HG03045 (cell line): Measurements from ENCODE around the gene AZIN2.
"Not testable (repeated sequence)": the region's sequence is repeated elsewhere in the genome, so short reads cannot be mapped to it uniquely, and the experiment has no call there.

Source experiments
- ATAC-seq: cut with Tn5 transposase; IDR thresholded peaks from one replicate; pipeline ENCODE4 v1.9.1; 2021; ENCODE audit warnings: mild to moderate bottlenecking, moderate library complexity; ENCODE audit not compliant: unreplicated experiment

AZIN2 gene

DNA sequence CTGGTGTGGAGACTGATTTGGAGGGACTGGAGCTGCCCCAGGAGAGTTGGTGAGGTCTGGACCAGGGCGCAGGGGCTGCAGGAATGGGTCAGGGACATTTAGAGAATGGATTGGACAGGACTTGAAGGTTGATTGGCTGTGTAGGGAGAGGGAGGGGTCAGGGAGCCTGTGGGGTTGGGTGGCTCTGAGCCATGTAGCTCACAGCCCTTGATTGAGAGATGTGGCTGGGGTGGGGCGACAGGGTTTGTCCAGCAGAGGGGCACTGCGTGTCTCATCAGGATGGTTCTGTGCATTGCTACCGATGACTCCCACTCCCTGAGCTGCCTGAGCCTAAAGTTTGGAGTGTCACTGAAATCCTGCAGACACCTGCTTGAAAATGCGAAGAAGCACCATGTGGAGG lies 12.1 kb downstream of the AZIN2 start:
- ATAC-seq = no peak

DNA sequence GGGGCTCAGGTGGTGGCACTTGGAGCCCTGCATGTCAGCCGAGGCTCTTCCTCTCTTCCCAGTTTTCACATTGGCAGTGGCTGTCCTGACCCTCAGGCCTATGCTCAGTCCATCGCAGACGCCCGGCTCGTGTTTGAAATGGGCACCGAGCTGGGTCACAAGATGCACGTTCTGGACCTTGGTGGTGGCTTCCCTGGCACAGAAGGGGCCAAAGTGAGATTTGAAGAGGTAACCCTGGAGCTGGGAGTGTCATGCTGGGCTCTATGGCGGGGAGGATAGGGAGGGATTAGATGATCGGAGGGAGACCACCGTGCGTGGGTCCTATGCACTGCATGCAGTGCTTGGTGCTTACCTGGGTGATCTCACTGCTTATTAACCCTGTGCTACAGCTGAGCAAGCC lies 13.5 kb downstream of the AZIN2 start:
- ATAC-seq = no peak

DNA sequence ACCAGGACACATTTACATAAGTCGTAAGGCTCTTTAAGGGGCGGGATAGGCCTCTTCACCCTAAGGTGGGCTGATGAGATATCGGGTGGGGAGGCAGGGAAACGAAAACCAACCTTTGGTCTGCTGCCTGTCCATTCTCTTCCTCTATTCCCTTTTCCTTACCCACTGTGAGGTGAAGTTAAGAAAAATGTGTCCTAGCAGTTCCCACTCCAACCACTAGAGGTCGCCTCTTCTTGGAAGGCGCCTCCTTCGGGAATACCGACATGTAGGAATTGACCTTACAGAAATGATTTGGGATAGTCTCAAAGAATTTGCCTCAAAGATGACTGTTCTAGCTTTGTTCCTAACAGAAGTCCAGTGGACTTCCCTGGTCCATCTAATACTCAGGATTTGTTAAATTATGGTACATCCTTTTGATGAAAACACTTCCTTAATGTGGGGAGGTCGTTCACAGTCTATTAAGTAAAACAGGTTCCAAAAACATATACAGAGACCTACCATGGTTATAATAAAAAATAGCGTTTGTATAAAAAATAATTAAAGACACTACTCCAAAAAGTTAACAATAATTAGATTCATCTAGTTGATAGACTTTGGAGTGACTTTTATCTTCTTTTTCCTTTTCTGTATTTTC lies 14.1 kb downstream of the AZIN2 start:
- ATAC-seq = no peak

DNA sequence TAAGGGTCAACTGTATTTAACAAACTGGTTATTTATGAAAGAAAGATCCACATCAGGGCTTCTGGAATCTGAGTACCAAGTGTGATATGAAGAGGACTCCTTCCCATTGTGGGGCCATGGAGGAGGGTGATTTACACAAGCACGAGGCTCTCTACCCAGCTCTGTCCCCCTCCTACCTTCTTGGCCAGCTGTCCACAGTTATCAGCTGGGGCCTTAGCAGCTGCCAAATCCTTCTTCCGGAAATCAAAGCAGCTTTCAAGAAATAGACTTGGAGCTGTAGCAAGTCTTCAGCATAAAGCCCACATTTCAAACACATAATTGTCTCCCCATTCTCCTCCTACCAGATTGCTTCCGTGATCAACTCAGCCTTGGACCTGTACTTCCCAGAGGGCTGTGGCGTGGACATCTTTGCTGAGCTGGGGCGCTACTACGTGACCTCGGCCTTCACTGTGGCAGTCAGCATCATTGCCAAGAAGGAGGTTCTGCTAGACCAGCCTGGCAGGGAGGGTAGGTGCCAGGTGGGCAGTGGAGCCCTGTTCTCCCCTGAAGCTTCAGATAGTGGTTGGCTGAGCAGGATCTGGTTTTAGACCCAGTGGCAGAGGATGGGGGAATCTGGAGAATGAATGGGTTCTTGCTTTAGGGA lies 15.5 kb downstream of the AZIN2 start:
- no peak for ATAC-seq

DNA sequence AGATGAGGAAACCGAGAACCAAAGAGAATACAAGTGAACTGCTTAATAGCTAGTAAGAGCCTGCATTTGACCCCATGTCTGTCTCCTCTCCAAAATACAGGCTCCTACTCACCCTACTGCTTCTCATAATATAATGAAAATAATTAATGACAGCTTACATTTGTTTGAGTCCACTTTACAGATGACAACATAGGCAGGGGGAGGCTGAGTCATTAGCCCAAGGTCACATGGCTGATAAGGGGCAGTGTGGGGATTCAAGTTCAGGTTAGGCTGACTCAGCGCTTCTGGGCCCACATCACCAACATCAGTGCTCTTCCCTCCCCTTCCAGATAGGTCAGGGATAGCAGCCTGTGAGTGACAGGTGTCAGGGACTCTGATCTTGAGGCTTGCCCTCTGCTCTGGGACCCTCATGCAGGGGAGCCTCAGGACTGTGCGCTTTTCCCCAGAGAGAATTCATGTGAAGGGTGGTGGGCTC lies 16.2 kb downstream of the AZIN2 start:
- ATAC-seq = no peak

DNA sequence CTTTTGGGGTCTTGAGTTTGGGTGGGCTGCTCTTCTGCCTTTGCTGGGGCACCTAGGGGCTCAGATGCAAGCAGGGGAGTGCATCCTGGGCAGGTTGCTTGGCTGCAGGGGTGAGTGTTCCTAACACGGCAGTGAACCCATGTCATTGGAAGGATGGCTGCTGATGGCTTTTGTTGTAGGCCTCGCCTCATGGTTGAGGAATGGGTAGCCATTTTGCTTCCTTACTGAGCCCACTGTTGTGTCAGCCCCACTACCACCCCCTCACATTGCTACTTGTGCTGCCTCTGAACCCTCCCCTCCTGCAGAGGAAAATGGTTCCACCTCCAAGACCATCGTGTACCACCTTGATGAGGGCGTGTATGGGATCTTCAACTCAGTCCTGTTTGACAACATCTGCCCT lies 16.8 kb downstream of the AZIN2 start:
- no peak for ATAC-seq

DNA sequence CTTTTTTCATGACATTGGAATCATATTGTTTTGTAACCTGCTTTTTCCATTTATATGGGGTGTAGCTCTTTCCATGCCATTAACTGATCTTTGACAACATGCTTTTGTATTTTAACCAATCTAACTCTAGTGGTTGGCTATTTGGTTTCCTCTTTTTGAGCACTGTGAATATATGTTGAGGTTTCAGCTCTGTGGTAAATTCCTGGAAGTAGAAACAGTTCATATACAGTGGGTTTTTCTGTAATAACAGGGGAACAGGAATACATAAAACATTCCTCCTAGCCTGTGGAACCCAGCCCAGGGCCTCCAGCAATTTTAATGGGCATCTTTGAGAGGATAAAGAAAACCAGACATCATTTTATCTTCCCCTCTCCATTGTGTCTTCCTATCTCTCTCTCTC lies 17.4 kb downstream of the AZIN2 start:
- ATAC-seq = no peak

DNA sequence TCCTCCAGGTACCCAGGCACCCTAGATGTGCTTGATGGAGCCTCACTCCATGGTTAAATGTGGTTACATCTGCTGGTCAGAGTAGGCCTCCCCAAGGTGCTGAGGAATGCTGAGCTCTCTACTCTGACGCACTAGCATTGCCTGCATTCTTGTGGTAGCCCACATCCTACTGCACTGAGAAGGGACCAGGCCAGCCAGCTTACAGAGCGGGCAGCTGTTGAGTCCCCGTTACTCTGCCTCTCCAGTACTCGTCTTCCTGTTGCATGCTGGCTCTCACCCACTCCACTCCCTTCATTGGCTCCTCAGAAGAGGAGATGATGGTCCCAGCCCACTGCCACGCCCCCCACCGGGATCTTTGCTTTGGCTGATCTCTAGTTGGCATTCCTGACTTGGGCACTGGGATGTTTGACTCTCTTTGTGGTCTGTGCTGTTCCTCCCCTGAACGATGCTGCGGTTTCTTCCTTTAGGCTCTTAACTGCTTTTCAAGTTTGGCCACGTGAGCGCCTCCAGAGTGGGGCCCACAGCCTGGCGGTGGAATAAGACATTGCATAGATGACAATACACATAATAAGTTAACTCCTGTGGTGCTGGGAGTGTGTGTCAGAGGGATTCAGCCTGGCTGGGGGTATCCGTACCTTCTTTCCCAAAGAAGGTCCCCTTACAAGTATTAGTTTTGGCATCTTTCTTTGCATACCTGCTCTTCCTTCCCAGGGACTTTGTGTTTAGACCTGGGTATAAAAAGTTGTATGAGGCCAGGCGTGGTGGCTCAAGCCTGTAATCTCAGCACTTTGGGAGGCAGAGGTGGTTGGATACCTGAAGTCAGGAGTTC lies 18.6 kb downstream of the AZIN2 start:
- no peak for ATAC-seq

DNA sequence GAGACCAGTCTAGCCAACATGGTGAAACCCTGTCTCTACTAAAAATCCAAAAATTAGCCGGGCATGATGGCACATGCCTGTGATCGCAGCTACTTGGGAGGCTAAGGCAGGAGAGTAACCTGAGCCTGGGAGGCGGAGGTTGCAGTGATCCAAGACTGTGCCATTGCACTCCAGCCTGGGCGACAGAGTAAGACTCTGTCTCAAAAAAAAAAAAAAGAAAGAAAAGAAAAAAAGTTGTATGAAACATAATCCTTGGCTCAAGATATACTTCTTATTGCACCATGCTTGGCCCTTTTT lies 19.1 kb downstream of the AZIN2 start:
- not testable (repeated sequence) for ATAC-seq

DNA sequence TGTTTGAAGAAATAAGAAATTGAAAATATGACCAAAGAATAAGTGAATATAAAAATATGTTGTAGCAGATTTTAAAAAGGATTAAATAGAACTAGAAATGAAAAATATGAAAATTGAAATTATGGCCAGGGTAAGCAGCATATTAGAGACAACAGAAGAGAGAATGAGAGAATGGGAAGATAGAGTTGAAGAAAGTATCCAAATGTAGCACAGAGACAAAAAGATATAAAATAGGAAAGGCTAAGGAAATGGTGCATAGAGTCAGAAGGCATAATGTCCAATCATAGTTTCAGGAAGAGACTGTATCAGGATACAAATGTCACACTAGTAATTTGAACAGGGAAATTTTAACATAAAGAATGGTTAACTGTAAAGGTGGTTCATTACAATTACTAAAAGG lies 29.5 kb downstream of the AZIN2 start:
- ATAC-seq = no peak

DNA sequence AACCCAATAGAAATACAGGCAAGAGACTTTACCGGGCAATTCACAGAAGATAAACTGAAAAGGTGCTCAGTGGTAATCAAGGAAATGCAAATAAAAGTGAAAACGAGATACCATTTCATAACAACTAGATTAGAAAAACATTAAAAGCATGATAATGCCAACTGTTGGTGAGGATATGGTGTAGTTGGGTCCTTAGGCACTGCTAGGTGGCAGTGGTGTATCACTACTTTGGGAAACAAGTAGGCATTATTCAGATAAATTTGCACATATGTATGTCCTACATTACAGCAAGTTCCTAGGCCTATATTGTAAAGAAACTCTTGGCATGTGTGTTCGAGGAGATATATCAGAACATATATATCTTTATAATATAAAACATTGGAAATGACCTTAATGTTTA lies 31.0 kb downstream of the AZIN2 start:
- ATAC-seq = no peak

DNA sequence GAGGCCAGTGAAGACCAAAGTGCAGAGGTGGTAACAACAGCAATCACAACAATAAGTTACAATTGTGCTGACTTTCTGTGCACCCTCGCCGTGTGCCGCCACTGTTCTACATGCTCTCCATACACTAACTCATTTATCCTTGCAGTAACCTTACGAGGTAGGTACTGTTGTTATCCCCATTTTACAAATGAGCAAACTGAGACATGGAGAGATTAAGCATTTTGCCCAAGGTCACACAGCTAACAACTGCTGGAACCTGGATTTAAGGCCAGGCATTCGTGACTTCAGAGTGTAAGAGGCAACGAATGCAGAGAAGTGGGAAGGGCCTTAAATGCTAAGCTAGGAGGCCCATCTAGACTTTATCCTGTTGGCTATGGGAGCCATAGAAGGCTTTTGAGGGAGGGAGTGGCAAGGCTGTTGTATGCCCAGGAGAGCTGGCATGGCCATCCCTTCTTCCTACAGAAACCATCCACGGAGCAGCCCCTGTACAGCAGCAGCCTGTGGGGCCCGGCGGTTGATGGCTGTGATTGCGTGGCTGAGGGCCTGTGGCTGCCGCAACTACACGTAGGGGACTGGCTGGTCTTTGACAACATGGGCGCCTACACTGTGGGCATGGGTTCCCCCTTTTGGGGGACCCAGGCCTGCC lies 36.6 kb downstream of the AZIN2 start:
- ATAC-seq = no peak

DNA sequence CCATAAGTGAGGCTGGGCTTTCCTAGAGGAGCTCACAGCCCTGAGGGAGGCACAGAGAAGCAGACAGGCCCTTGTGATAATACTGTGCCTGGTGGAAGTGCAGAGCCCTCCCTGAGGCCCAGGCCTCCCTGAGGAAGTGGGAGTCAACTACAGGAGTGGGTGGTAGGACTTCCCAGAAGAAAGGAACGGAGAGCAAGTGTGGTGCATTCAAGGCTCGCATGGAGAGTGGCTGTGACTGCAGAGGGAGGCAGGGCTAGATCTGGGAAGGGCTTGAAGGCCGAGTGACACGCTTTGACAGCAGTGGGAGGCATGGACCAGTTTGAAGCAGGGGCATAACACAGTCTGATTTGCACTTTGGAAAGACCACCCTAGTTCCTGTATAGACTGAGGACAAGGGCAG lies 37.3 kb downstream of the AZIN2 start:
- ATAC-seq = no peak

DNA sequence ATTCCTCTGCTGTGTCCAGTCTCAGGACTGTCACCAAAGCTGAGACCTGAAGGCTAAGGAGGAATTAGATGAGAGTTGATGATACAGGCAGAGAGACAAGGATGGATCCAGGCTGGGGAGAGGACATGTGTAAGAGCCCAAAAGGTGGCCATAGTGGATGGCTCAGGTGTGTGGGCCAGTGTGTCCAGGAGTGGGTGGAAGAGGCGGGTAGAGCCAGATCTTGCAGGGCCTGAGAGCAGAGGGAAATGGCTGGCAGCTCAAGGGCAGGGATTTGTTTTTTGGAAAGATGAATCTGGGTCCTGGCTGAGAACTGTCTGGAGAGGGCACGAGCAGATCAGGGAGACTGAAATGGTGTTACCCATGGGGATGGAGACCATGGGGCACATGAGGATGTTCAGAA lies 38.1 kb downstream of the AZIN2 start:
- ATAC-seq = no peak

DNA sequence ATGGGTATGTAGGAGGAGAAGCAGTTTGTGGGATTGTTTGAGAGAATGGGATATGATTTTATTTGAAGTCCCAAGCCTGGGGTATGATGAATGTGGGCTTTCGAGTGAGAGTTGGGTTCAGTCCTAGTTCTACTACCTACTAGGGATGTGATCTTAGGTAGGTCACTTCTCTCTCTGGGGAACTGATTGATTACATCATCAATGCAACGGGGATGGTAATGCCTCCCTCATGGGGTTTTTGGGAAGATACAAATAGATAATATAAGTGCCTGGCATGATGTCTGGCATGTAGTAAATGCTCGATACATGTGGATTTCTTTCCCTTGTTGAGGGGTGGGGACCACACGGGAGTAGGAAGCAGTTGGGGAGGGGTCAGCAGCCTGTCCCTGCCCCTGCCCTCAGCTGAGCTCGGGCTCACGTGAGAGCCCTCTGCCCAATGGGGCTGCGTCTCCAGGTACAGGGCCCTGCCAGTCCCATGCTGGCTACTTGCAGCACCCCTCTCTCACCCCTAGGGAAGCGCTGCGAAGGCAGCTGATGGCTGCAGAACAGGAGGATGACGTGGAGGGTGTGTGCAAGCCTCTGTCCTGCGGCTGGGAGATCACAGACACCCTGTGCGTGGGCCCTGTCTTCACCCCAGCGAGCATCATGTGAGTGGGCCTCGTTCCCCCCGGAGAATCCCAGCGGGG lies 38.7 kb downstream of the AZIN2 start:
- ATAC-seq = no peak

DNA sequence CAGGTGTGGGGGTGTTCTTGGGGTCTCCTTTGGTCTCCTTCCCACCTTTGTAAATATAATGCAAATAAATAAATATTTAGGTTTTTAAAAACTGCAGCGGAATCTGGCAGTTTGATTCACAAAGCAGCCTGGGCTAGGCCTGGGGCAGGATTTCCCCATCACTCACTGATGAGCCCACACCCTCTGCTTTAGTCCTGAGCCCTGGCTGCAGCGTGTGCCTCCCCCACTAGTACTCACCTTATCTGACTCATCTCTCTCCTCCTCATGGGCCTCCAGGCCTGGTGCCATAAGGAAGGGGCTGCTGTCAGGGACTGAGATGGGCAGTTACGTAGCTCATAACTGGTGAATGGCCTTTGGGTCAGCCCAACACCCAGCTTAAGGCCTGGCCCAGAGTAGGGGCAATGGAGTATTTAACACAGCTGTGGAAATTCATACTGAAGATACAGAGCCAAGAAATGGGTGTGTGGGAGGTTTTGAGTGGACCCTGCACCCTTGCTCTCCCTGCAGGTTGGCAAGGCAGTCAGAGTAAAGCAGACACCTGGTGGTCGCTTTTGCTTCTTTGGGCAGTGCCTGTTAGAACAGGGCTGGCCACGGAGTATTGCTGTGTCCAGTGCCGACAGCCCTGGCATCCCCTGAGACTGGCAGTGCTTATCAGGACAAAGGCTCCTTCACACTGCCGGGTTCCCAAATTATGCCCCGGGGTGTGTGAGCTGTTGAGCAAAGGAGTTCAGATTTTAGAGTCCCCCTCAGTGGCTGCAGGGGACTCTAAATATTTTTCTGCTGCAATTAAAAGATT lies 39.7 kb downstream of the AZIN2 start:
- ATAC-seq = no peak

DNA sequence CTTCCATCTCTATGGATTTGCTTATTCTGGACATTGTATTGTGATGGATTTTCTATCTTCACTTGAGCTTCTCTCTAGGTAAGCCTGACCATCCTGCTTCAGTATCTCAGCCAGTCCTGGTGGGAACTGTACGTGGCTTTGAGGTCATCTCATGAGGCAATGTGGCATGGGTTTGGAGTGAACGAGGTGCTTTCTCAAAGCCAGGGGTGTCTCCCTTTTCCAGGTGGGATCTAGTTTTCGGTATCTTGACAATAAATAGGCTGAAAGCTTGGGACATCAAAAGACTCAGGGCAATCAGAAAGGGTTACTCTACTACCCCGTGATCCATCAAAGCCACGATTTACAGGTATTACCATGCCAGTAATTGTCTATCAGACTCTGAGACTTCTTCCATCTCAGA lies 40.8 kb downstream of the AZIN2 start:
- no peak for ATAC-seq

DNA sequence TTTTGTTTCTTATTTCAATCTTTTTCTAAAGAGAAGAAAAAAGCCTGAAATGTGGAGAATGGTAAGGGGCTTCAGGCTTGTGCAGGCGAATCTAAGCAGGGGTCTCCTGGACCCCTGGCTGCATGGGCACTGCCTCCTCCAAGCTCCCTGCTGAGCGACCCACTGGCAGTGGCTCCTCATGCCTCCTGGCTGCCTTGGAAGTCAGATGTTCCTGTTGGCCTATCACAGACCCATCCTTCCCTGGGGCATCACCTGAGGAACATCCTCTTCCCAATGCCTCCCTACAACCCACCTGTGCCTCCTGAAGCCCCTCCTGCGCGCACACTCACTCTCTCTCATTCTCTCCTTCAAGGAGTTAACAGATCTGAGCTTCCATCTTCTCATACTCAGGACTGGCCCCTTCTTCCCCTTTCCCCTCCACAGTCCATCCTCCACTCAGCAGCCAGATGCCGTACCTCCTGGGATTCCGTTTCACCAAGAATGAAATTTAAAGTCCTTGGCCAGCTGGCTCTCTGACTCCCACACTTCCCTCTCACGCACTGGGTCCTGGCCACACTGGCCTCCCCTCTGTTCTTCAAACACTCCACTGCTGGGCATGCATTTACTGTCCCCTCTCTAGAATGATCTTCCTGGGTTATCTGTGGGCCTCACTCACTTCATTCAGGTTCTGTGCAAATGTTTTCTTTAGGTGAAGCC lies 41.7 kb downstream of the AZIN2 start:
- no peak for ATAC-seq

DNA sequence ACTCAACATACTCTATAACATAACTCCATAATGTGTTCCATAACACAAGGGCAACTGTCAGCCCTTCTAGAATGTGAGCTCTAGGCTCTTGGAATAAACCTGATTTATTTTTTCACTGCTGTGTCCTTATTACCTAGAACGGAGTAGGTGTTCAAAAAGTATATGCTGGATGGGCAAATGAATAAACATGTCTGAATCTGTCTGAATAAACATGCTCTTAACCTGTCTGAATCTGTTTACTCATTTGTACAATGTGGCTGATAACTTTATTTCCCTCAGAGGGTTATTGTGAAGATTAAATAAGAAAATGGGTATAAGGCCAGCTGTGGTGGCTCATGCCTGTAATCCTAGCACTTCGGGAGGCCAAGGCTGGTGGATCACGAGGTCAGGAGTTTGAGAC lies 42.3 kb downstream of the AZIN2 start:
- no peak for ATAC-seq

DNA sequence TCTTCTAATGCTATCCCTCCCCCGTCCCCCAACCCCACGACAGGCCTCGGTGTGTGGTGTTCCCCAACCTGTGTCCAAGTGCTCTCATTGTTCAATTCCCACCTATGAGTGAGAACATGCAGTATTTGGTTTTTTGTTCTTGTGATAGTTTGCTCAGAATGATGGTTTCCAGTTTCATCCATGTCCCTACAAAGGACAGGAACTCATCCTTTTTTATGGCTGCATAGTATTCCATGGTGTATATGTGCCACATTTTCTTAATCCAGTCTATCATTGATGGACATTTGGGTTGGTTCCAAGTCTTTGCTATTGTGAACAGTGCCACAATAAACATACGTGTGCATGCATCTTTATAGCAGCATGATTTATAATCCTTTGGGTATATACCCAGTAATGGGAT lies 43.7 kb downstream of the AZIN2 start:
- ATAC-seq = not testable (repeated sequence)
